HFF-Myc (cell line): ENCODE data around the gene RPP40.

Experiments used
- DNase-seq: peaks from one replicate; pipeline ENCODE4 v3.0.0-alpha.2; 2011; ENCODE audit warnings: low read depth; ENCODE audit errors: extremely low read depth
- H3K4me3 ChIP-seq: replicated peaks from 2 replicates; pipeline ENCODE4 v1.5.1; 2011; ENCODE audit warnings: low read depth, mild to moderate bottlenecking, control low read depth, low read length
- CTCF ChIP-seq: IDR thresholded peaks from 2 replicates; pipeline ENCODE4 v1.5.1; 2012; ENCODE audit warnings: mild to moderate bottlenecking, low read depth, low read length, control low read depth; ENCODE audit errors: missing control alignments

Gene RPP40

GRCh38 chr6:4964675-4965561, 38.9 kb downstream of the RPP40 start:
- TF ChIP-seq CTCF, result no peak
- DNase-seq, result no peak
- no peak overlapping the region for H3K4me3 ChIP-seq

- no peak for TF ChIP-seq CTCF
- no peak for DNase-seq
- no peak overlapping the region for H3K4me3 ChIP-seq
Observed at GRCh38 chr6:4962905-4963304, 40.9 kb downstream of the RPP40 start.

- TF ChIP-seq CTCF, result no peak
- no peak overlapping the region for H3K4me3 ChIP-seq
- no peak for DNase-seq
Observed at GRCh38 chr6:4961322-4962168, 42.3 kb downstream of the RPP40 start.

- TF ChIP-seq CTCF, result no peak
- H3K4me3 ChIP-seq, result no peak overlapping the region
- DNase-seq, result no peak
Observed at GRCh38 chr6:4958624-4959023, 45.2 kb downstream of the RPP40 start.

GRCh38 chr6:4957521-4958231, 46.2 kb downstream of the RPP40 start:
- no peak for DNase-seq

More at GRCh38 chr6:4957521-4958231, 46.2 kb downstream of the RPP40 start:
- no peak for TF ChIP-seq CTCF
- no peak overlapping the region for H3K4me3 ChIP-seq
